Measurements from ENCODE around the gene MAP3K10. TPM values are rescaled to one million over a fixed set of nuclear protein-coding genes. Genes with fewer than 3 reads are reported as not detected.

Gene MAP3K10
- total RNA-seq, 2 experiments from 2014 or later, result 20.8 to 21.7 TPM

- Mint-ChIP-seq H3K27me3 (peaks cover 3% of the 10 kb centered on the region), H3K36me3 (ENCODE audit: low read depth) (no peaks in the 10 kb centered on the region), H3K27ac (no peak overlapping the region), H3K4me3 (no peak overlapping the region), H3K9me3 (no peaks in the 10 kb centered on the region), H3K4me1 (ENCODE audit: low read depth) (no peaks in the 10 kb centered on the region)
- CTCF ChIA-PET, result interaction anchor here (1.3 kb wide), 1 partner anchor 8 kb away, joined by 4 read pairs; no protein-coding TSS in a partner anchor
- DNase-seq (no peak), ATAC-seq (ENCODE audit: poor library complexity) (no peak)
- no peak for TF ChIP-seq CTCF (IDR thresholded peaks at IDR 0.05)
- no peaks in the 10 kb centered on the region for H3K27me3 ChIP-seq (ENCODE audit: control insufficient read depth in 1 of 2, insufficient read depth in 2 of 2, low read length in 2 of 2)
- intact Hi-C loops (cut with DNase I, micrococcal nuclease), result no loop called here
- POLR2A ChIA-PET, result no interaction called here
- no peaks in the 10 kb centered on the region for H3K4me1 ChIP-seq (ENCODE audit: insufficient read depth, low read length)
- no peak overlapping the region for H3K27ac ChIP-seq (ENCODE audit: low read depth in 1 of 2, low read length in 2 of 2)
- no peaks in the 10 kb centered on the region for H3K36me3 ChIP-seq (ENCODE audit: insufficient read depth, low read length)
- no peak overlapping the region for H3K4me3 ChIP-seq (ENCODE audit: low read length)
- no peaks in the 10 kb centered on the region for H3K9me3 ChIP-seq (ENCODE audit: control insufficient read depth in 1 of 2, insufficient read depth in 1 of 2, low read length in 2 of 2)
Observed at GRCh38 chr19:40174092-40174491, 17.1 kb upstream of the MAP3K10 start.

GRCh38 chr19:40175820-40176219 lies 15.4 kb upstream of the MAP3K10 start:
- no peak overlapping the region for H3K4me3 ChIP-seq (ENCODE audit: low read length)
- Mint-ChIP-seq H3K4me3 (no peak overlapping the region), H3K36me3 (ENCODE audit: low read depth) (no peaks in the 10 kb centered on the region), H3K9me3 (no peaks in the 10 kb centered on the region), H3K4me1 (ENCODE audit: low read depth) (no peaks in the 10 kb centered on the region), H3K27ac (no peak overlapping the region), H3K27me3 (peaks cover 9% of the 10 kb centered on the region)
- CTCF ChIA-PET, result no interaction called here
- ATAC-seq (ENCODE audit: poor library complexity) (no peak), DNase-seq (no peak)
- H3K27me3 ChIP-seq (ENCODE audit: control insufficient read depth in 1 of 2, insufficient read depth in 2 of 2, low read length in 2 of 2), result no peaks in the 10 kb centered on the region
- H3K9me3 ChIP-seq (ENCODE audit: control insufficient read depth in 1 of 2, insufficient read depth in 1 of 2, low read length in 2 of 2), result no peaks in the 10 kb centered on the region
- no peaks in the 10 kb centered on the region for H3K36me3 ChIP-seq (ENCODE audit: insufficient read depth, low read length)
- TF ChIP-seq CTCF (IDR thresholded peaks at IDR 0.05), result no peak
- no peak overlapping the region for H3K27ac ChIP-seq (ENCODE audit: low read depth in 1 of 2, low read length in 2 of 2)
- intact Hi-C loops (cut with DNase I, micrococcal nuclease), result no loop called here
- POLR2A ChIA-PET, result interaction anchor here (0.6 to 0.7 kb wide), 2 partner anchors 249 to 416 kb away, joined by 3 read pairs; no protein-coding TSS in a partner anchor
- no peaks in the 10 kb centered on the region for H3K4me1 ChIP-seq (ENCODE audit: insufficient read depth, low read length)

GRCh38 chr19:40177286-40178070 lies 13.7 kb upstream of the MAP3K10 start:
- H3K27ac Mint-ChIP-seq, result no peak overlapping the region
- CTCF ChIA-PET, result no interaction called here
- H3K27me3 Mint-ChIP-seq, result peaks cover 9% of the 10 kb centered on the region
- TF ChIP-seq CTCF (IDR thresholded peaks at IDR 0.05), result no peak
- intact Hi-C loops (cut with DNase I, micrococcal nuclease), result no loop called here
- H3K27ac ChIP-seq (ENCODE audit: low read depth in 1 of 2, low read length in 2 of 2), result no peak overlapping the region
- H3K4me1 ChIP-seq (ENCODE audit: insufficient read depth, low read length), result no peaks in the 10 kb centered on the region
- H3K9me3 ChIP-seq (ENCODE audit: control insufficient read depth in 1 of 2, insufficient read depth in 1 of 2, low read length in 2 of 2), result no peaks in the 10 kb centered on the region
- no peak for ATAC-seq (ENCODE audit: poor library complexity)
- no peaks in the 10 kb centered on the region for H3K36me3 ChIP-seq (ENCODE audit: insufficient read depth, low read length)
- DNase-seq, result no peak
- H3K4me3 ChIP-seq (ENCODE audit: low read length), result no peak overlapping the region
- no peaks in the 10 kb centered on the region for H3K27me3 ChIP-seq (ENCODE audit: control insufficient read depth in 1 of 2, insufficient read depth in 2 of 2, low read length in 2 of 2)
- POLR2A ChIA-PET, result no interaction called here
- H3K4me1 Mint-ChIP-seq (ENCODE audit: low read depth), result no peaks in the 10 kb centered on the region
- no peaks in the 10 kb centered on the region for H3K9me3 Mint-ChIP-seq
- no peak overlapping the region for H3K4me3 Mint-ChIP-seq
- H3K36me3 Mint-ChIP-seq (ENCODE audit: low read depth), result no peaks in the 10 kb centered on the region
